ENCODE data around the gene RAB34.

DNA sequence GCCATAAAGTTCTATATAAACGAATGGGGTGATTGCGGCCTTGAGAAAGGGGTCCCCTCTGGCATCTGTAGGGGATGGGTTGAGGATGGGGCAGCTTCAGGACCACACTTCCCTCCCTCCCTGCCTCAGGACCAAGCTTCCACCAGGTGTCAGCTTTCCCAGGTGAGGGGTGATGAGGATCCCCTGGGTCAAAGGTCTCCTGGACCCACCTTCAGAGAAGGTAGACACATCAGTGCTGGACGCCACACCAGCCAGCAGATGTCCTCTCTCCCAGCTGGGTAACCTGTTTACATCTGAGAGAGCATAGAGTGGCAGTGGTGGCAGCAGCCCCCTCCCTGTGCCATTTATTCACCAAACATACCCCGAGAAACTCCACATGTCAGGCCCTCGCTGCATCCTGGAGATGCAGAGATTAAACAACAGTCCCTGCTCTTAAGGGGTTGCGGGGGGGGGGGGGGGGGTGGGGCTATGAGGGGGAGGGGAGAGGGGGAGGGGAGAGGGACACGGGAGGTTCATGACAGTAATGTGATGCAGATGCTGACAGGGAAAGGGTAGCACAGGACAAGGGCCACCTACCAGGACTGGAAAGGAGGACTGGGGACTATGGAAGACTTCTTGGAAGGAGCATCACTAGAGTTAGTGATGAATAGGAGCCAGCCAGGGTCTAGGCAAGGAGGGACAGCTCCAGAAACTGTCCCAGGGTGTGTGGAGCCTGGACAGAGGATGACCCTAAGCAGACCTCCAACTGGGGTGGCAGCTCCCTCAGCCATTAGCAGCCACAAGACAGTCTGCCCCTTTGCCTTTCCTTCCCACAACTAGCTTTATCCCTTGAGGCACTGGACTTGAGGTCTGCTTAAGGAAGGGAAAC, 11.0 kb downstream of the RAB34 start:
- TF ChIP-seq, protein P1, sequence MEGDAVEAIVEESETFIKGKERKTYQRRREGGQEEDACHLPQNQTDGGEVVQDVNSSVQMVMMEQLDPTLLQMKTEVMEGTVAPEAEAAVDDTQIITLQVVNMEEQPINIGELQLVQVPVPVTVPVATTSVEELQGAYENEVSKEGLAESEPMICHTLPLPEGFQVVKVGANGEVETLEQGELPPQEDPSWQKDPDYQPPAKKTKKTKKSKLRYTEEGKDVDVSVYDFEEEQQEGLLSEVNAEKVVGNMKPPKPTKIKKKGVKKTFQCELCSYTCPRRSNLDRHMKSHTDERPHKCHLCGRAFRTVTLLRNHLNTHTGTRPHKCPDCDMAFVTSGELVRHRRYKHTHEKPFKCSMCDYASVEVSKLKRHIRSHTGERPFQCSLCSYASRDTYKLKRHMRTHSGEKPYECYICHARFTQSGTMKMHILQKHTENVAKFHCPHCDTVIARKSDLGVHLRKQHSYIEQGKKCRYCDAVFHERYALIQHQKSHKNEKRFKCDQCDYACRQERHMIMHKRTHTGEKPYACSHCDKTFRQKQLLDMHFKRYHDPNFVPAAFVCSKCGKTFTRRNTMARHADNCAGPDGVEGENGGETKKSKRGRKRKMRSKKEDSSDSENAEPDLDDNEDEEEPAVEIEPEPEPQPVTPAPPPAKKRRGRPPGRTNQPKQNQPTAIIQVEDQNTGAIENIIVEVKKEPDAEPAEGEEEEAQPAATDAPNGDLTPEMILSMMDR (IDR thresholded peaks at IDR 0.05): no peak
- TF ChIP-seq POLR2AphosphoS5 (IDR thresholded peaks at IDR 0.05): no peak
- no peak for TF ChIP-seq POLR2A (IDR thresholded peaks at IDR 0.05)

Measured in breast epithelium (tissue), 3 donors.